CD4-positive, alpha-beta T cell treated with Interleukin-17A for 1 hour (primary cell): ENCODE results near the gene DPPA4.
"Not testable (repeated sequence)": the region's sequence is repeated elsewhere in the genome, so short reads cannot be mapped to it uniquely, and the experiment has no call there.

Experiments used
- DNase-seq: peaks from one replicate; pipeline ENCODE4 v3.0.0-alpha.2; 2020

DPPA4 gene

GRCh38 chr3:109337393-109337792, at the start of gene DPPA4:
DPPA4 (minus strand) TSS chr3:109337546; CDS start chr3:109337517, 29 bp downstream.
- no peak for DNase-seq

GRCh38 chr3:109385442-109386318, 48.3 kb upstream of the DPPA4 start:
- DNase-seq, result no peak

DNA sequence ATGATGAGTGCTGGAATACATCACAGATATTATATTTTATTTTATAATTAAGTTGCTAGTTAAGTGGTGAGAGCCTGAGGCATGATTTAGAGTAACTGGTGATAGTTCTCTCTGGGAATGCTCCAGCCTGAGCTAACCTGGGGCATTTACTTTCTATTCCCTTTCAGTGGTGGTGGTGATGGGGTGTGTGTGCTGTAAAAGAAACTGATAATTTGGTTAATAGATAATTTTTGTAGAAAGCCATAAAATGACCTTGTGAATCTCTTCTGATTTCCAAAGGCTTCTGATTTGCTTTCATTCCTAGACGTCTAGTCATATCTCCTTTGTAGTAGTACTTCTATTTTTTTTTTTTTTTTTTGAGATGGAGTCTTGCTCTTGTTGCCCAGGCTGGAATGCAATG, 46.8 kb upstream of the DPPA4 start:
- no peak for DNase-seq

GRCh38 chr3:109382588-109382987, 45.2 kb upstream of the DPPA4 start:
- DNase-seq, result no peak

GRCh38 chr3:109375975-109376374, 38.6 kb upstream of the DPPA4 start:
- DNase-seq, result no peak

GRCh38 chr3:109374434-109374833, 37.1 kb upstream of the DPPA4 start:
- DNase-seq, result not testable (repeated sequence)

GRCh38 chr3:109373933-109374332, 36.6 kb upstream of the DPPA4 start:
- DNase-seq, result no peak

DNA sequence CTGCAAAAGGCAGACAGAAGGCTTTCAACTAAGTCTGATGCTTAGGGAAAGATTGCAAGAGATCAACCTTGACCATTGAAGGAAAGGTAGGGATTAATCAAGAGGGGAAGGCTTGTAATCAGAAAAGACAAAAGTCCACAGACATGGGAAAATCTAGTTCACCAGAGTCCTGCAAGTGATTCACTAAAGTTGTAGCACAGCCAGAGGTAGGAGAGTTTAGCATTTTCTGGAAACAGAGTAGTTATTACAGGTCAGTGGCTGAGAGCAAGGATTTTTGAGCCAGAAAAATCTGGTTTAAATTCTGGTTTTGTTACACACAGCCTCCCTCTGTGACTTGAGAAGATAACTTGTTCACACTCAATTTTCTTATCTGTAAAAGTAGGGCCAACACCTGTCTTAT, 35.3 kb upstream of the DPPA4 start:
- no peak for DNase-seq

- no peak for DNase-seq
Measured at GRCh38 chr3:109369510-109369909, 32.2 kb upstream of the DPPA4 start.

GRCh38 chr3:109364088-109364487, 26.7 kb upstream of the DPPA4 start:
- DNase-seq, result no peak

- no peak for DNase-seq
Measured at GRCh38 chr3:109363634-109364033, 26.3 kb upstream of the DPPA4 start.

DNA sequence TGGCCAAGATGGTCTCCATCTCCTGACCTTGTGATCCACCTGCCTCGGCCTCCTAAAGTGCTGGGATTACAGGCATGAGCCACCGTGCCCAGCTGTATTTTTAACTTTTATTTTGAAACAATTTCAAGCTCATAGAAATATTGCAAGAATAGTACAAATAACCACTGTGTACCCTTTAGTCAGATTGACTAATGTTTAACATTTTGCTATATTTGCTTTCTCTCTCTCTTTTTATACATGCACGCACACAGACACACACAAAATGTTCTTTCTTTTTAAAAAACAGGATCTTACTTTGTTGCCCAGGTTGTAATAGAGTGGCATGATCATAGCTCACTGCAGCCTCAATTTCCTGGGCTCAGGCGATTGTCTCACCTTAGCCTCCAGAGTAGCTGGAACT, 25.5 kb upstream of the DPPA4 start:
- DNase-seq, result no peak

DNA sequence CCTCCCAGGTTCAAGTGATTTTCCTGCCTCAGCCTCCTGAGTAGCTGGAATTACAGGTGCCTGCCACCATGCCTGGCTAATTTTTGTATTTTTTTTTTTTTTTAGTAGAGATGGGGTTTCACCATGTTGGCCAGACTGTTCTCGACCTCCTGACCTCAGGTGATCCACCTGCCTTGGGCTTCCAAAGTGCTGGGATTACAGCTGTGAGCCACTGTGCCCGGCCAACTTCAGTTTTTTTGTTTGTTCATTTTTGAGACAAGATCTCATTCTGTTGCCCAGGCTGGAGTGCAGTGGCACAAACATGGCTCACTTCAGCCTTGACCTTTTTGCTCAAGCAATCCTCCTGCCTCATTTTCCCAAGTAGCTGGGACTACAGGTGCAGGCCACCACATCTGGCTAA, 21.5 kb upstream of the DPPA4 start:
- not testable (repeated sequence) for DNase-seq

DNA sequence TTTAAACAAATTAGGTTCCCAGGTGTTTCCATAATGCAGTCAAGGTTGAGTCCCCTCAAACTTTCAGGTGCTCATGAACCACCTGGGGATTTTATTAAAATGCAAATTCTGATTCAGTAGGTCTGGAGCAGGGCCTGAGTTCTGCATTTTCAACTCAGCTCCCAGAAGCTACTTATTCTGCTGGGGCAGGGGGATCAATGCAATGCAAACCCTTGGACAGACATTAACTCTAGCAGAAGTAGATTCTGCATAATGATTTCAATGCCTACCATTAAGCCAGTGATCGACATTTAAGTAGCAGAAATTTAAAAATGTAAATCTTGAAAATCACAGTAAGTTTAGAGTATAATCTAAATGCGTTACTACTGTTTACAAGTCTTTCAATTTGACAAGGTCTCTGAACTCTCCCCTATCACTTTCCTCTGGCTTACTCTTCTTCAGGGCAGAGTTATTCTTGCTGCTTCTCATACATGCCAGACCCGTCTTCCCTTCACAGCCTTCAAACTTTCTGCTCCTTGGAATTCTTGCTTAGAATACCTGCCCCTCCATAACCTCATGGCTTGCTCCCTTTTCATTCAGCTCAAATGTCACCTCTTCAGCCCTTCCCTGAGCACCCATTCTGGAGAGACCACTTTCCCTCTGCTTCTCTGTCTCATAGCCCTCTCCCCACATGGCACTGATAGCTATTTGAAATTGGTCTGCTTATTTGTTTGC, 19.3 kb upstream of the DPPA4 start:
- DNase-seq, result no peak

- no peak for DNase-seq
Measured at GRCh38 chr3:109355625-109356441, 18.5 kb upstream of the DPPA4 start.

DNA sequence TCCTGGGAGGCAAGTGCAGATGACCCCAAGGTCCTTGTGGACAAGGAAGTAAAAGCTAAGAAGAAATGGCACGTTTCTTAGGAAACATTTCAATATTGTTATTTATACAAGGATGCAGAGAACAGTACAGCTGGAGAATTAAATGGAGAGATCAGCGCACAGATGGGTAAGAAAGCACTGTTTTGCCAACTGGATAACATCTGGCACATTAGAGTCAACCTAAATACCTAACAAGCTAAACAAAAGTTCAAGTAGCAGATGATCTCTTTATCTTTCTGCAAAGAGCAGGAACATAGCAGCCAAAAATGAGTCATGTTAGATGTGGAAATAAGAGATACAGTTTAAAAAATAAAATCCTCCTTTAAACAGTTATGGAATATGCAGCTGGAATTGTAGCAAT, 15.7 kb upstream of the DPPA4 start:
- DNase-seq, result no peak

- no peak for DNase-seq
Measured at GRCh38 chr3:109351231-109351630, 13.9 kb upstream of the DPPA4 start.

DNA sequence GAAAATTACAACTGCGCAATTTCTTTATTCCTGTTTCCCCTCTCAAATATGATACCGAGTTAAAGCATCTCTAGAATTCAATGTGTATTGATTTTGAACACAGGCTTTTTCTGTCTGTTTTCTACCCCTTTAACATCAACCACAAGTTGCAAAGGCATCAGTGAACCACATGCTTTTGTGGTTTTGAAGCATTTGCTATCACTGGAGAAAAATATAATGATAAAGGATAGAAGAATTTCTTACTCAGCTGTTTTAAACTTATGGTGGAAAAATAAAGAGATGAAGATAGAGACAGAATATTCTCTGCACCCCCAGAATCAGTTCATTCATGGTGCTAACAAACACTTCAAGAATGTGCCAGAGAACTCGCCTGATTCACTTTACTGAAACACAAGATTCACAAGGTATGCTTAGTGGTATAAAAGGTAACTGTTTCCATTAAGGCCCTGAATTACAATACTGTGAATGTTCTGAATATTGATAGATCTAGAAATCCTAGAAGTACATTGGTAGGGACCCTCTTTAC, 9.5 kb upstream of the DPPA4 start:
- no peak for DNase-seq

- no peak for DNase-seq
Measured at GRCh38 chr3:109346099-109346498, 8.8 kb upstream of the DPPA4 start.

DNA sequence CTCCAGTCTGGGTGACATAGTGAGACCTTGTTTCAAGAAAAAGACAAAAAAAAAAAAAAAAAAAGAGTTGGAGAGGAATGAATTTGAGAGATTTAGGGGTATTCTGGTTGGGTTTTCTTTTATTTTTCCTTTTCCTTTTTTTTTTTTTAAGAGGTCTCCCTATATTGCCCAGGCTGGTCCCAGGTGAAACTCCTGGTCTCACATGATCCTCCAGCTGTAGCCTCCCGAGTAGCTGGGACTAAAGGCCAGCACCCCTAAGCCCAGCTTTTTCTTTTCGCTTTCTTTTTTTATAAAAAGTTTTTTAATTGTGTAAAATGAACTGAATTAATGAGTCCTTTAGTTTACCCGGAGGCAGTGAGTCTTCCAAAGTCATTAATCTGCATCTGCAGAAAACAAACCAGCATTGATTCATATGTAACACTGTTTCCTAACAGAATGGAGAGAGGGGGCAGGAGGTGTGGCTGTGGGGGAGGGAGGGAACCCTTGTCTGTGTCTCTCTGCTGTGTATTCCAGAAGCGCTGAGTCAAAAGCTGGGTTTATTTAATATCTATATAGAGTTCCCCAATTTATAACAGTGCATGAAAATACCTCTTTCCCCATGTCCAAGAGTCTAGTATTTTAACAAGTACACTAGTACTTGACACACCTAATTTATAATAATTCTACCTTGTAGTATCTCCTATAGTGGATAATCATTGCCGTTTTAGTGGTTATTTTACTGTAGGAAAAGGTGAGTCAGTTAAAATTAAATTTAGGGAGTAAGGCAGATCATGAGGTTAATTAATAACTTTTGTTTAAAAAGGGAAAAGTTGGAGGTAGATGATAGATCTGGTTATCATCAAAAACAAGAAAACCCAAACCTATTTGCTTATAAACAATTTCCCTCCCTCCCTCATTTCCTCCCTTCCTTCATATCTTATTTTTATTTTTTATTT, 2.6 kb upstream of the DPPA4 start:
- DNase-seq, result no peak

GRCh38 chr3:109339197-109339596, 1.9 kb upstream of the DPPA4 start:
- no peak for DNase-seq

DNA sequence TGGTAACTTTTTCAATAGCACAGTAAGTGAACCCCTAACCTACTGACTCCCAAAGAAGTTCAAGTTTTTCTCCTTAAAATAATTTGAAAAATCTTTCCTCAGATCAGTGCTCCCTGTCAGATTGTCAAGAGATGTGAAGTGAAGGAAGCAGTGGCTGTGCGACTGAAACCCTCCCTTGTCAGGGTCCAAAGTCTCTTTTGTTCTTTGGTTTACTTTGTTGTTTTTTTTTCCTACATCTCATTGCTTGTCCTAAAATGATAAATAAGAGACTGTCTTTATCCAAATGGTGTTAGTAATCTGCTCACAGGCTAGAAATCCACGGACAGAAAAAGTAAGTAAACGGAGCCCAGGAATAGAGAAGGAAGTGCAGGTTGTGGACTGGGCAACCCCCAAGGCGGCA, 976 bp upstream of the DPPA4 start:
- no peak for DNase-seq
